Measurements from ENCODE around the gene SOCS7.

GRCh38 chr17:38343608-38344419 is 7.8 kb upstream of the SOCS7 start, which contains the start of gene GPR179:
- no peak for TF ChIP-seq POLR2A (IDR thresholded peaks at IDR 0.05; ENCODE audit: low read depth, low read length)
- no peak for TF ChIP-seq TAF1 (IDR thresholded peaks at IDR 0.05; ENCODE audit: borderline replicate concordance, low read depth, low read length)
- TF ChIP-seq POLR2AphosphoS5 (IDR thresholded peaks at IDR 0.05; ENCODE audit: low read depth, low read length): no peak
